HG03575 (cell line): ENCODE data around the gene CHST10.
"Not testable (repeated sequence)": the region's sequence is repeated elsewhere in the genome, so short reads cannot be mapped to it uniquely, and the experiment has no call there.

Source experiments
- ATAC-seq: cut with Tn5 transposase; IDR thresholded peaks from one replicate; pipeline ENCODE4 v1.9.1; 2021; ENCODE audit not compliant: unreplicated experiment, insufficient number of reproducible peaks, low FRiP score; ENCODE audit errors: extremely low read depth

The CHST10 gene

DNA sequence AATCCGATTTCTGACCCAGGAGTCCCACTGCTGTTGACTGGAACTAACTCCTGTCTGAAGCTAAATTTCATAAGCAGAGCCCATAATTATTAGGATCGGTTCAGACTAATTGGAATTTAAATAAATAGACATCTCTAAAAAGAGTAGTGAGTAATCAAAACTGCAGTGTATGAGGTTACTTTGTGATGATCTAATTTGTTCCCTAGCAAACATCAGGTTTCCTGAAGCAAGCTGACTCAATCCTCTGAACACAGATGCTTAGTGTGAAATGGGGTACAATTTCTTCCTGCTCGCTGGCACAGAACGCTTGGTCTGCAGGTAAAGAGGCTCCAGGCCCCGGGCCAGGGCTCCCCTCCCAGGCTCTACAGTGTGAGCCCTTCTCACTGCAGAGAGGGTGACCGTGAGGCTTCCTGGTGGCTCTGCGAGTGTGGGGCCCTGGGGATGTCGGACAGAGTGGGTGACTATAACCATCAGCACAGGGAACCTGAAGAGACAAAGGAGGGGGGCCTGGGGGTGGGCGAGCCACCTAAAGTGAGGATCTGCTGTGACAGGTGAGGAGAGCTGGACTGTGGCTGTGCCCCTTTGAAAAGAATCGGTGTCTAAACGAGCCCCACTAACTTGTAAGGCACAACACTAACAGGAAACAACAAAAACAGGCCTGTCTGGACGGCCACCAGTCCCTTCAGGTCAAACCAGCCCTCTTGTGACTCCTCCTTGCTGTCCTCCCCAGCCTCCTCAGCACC lies 20.2 kb downstream of the CHST10 start:
- ATAC-seq: no peak

GRCh38 chr2:100396483-100396882 lies 21.0 kb downstream of the CHST10 start:
- no peak for ATAC-seq

- ATAC-seq: no peak
Observed at GRCh38 chr2:100395532-100396350, 21.7 kb downstream of the CHST10 start.

DNA sequence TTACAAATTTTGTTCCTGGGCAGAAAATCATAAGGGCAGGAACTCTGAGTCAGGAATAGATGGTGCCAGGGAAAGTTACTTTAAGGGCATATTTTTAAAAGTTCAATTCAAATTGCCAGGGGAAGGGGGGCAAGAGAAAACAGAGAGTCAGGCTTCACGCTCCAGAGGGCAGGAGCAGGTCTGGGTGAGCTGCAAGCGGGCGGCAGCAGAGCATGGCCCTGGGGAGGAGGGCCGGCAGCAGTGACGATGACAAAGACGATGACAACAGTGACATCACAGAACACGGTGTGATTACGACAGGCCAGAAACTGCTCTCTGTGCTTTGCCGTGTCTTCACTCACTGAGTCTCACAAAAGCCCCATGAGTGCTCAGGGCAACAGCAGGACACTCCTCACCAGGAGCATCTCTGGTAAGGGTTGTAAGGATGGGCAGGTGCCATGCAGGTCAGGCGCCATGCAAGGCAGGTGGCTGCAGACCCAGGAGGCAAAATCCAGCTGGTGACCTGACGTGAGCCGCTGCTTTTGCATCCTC lies 23.3 kb downstream of the CHST10 start:
- ATAC-seq: peak; percentile 44

DNA sequence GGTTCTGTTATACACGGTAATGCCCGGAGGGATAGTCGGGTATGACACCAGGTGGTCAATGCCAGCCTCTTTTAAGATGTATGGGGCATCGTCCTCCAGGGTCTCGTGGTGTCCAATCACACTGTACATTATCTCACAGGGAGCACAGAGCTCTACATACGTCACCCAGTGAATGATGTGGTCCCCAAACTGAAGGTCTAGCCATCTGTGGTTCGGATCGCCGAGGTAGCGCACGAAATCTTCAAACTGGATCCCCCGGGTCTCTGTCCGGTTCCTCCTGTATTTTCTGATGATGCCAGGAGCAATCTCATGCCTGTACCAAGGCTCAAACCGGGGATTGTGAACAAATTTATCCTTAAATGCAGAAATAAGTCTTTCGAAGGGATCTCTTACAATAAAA lies 24.1 kb downstream of the CHST10 start:
- no peak for ATAC-seq

GRCh38 chr2:100392715-100393114 lies 24.8 kb downstream of the CHST10 start:
- no peak for ATAC-seq

- no peak for ATAC-seq
Observed at GRCh38 chr2:100391735-100392515, 25.5 kb downstream of the CHST10 start.

- no peak for ATAC-seq
Observed at GRCh38 chr2:100390001-100390940, 27.2 kb downstream of the CHST10 start.

- ATAC-seq: no peak
Observed at GRCh38 chr2:100388703-100389102, 28.8 kb downstream of the CHST10 start.

GRCh38 chr2:100383954-100384353 lies 33.5 kb downstream of the CHST10 start:
- ATAC-seq: no peak

GRCh38 chr2:100383306-100383705 lies 34.2 kb downstream of the CHST10 start:
- ATAC-seq: no peak

DNA sequence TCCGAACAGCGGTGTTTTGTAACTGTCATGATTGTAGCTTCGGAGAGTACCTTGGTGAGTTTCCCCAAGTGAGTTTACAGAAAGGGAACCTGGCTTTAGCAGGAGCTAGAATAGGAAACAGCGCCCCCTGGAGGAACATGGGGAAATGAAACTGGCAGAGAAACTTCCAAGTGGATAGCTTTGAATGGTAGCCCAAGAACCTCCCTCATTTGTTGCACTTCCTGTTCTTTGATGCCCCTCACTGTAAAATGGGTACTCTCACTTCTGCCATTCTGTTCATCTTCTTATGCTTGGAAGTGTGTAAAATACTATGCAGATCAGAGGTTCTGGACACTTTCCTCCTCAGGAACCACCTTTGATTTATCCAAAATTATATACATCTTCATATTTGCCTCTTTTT lies 36.2 kb downstream of the CHST10 start:
- ATAC-seq: no peak

GRCh38 chr2:100380681-100381080 lies 36.8 kb downstream of the CHST10 start:
- no peak for ATAC-seq

GRCh38 chr2:100376836-100377235 lies 40.6 kb downstream of the CHST10 start:
- no peak for ATAC-seq

GRCh38 chr2:100367163-100367562 lies 50.3 kb downstream of the CHST10 start:
- ATAC-seq: no peak

- no peak for ATAC-seq
Observed at GRCh38 chr2:100365434-100365833, 52.0 kb downstream of the CHST10 start.

DNA sequence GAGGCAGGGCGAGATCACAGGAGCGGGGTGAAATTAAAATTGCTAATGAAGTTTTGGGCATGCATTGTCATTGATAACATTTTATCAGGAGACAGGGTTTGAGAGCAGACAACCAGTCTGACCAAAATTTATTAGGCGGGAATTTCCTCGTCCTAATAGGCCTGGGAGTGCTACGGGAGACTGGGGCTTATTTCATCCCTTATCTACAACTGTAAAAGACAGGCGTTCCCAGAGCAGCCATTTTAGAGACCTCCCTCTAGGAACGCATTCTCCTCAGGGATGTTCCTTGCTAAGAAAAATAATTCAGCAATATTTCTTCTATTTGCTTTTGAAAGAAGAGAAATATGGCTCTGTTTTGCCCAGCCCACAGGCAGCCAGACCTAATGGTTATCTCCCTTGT lies 55.2 kb downstream of the CHST10 start:
- not testable (repeated sequence) for ATAC-seq

GRCh38 chr2:100359576-100359975 lies 57.9 kb downstream of the CHST10 start:
- no peak for ATAC-seq
